Anterior cingulate cortex (tissue), 58 donors: Measurements from ENCODE around the gene ZDHHC11B.

Experiments
- DNase-seq, 58 donors: peaks; one replicate each; lab custom pipeline; 2025; lab: John Stamatoyannopoulos, UW

ZDHHC11B gene

DNA sequence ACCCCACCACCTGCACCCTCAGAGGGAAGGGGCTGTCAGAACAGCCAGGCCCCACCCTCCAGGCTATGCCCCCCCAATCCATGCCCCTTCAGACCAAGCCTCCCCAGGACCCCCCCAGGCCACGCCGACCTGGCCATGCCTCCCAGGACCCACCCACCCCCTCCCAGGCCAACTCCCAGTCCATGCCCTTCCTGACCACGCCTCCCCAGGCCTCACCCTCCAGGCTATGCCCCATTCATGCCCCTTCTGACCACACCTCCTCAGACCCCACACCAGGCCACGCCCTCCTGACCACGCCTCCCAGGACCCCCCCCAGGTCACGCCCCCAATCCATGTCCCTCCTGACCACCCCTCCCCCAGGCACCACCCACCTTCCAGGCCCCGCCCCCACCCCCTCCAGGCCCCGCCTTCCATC is 119.0 kb downstream of the ZDHHC11B start:
- DNase-seq = no peak

DNA sequence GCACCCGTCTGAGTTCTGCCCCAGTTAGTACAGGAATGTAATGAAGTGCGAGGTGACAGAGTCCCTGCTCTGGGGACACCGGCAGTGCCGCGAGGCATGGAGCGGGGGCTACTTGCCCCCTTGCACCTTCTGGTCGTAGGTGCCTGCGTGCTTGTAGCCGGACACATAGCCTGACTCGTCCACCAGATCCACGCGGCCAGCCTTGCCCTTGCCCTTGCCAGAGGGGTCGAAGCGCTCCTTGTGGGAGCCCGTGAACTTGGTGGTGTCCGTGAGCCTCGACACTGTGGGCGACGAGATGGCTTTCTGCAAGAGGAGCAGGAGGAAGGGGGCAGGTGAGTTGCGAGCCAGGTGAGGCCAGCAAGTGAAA is 119.6 kb downstream of the ZDHHC11B start:
- DNase-seq = no peak

DNA sequence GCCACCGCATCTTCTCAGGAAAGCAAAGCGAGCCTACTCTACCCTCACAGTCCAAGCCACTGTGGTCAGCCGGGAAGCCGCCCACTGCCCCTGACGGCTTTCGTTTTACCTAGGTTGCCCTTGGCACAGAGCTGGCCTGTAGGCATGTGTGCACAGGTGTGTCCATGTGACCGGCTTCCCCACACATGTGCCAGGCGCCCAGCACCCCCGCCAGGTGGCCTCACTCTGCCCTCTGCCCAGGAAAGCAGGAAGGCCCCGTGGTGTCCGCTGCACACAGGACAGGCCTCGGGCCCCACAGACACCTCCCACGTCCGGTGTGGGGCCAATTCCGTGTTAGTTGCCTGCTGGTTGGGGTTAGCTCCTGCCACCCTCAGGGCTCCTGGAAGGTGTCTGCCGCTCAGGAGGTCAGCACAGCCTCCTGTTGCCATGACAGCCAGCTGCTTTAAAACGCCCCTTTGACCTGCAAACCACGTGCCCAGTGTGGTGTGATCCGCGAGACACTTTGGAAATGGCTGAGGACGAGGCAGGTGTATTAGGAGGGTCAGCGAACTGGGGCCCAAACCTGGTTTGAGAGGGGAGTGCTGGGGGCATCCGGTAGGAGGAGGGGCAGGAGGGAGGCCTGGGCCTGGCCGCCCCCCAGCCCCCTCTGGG is 120.1 kb downstream of the ZDHHC11B start:
- DNase-seq = no peak

DNA sequence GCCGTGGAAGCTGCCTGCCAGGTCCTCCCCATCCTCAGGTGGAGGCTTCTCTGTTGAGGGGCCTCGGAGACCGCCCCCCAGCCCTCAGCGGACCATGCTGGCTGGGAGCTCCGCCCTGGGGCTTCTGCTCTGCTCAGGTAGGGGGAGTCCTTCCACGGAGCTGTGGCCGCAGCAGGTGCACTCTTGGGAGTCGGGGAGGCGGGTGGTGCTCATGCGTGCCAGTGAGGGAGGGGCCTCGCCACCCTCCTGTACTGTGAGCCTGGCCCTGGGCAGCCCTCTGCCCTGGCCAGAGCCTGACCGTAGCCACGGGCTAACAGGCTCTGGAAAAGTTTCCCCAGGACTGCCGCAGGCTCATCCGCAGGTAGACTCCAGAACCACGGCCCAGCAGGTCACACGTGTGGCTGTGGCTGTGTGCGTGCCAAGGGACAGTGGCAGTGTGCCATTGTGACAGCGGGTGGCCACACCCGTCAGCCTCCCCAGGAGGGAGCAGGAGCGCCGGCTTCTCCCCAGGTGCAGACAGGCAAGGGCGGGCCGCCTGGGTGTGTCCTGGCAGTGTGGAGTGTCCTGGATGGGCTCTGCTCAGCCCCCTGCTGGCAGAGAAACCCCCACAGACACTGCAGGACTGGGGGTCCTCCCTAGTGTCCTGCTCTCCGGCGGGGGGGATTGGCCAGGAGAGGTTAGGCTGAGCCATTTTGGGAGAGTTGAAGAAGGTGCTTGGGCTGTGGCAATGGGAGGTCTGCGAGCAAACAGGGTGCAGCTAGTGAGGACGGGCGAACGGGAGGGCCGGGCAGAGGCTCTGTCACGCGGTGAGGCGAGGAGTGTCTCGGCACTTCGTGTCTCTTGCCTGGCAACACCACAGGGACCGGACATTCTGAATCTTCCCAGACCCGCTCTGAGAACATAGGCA is 120.8 kb downstream of the ZDHHC11B start:
- DNase-seq = no peak

DNA sequence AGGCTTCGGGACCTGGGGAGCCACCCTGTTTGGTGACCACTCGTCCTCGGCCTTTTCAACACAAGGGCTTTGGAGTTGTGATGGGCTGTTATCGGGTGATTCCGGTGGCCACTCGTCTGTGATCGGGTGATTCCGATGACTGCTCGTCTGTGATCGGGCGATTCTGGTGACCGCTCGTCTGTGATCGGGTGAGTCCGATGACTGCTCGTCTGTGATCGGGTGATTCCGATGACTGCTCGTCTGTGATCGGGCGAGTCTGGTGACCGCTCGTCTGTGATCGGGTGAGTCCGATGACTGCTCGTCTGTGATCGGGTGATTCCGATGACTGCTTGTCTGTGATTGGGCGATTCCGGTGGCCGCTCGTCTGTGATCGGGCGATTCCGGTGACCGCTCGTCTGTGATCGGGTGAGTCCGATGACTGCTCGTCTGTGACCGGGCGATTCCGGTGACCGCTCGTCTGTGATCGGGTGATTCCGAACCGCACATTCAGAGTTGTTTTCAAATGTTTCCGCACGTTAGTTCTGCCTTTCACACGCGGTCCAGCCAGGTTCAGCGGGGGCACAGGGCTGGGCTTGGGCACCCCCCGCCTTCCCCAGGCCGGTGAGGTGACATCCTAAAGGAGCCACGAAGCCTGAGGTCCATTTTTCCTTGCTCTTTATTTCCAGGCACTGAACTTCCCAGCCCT is 121.6 kb downstream of the ZDHHC11B start:
- no peak for DNase-seq

DNA sequence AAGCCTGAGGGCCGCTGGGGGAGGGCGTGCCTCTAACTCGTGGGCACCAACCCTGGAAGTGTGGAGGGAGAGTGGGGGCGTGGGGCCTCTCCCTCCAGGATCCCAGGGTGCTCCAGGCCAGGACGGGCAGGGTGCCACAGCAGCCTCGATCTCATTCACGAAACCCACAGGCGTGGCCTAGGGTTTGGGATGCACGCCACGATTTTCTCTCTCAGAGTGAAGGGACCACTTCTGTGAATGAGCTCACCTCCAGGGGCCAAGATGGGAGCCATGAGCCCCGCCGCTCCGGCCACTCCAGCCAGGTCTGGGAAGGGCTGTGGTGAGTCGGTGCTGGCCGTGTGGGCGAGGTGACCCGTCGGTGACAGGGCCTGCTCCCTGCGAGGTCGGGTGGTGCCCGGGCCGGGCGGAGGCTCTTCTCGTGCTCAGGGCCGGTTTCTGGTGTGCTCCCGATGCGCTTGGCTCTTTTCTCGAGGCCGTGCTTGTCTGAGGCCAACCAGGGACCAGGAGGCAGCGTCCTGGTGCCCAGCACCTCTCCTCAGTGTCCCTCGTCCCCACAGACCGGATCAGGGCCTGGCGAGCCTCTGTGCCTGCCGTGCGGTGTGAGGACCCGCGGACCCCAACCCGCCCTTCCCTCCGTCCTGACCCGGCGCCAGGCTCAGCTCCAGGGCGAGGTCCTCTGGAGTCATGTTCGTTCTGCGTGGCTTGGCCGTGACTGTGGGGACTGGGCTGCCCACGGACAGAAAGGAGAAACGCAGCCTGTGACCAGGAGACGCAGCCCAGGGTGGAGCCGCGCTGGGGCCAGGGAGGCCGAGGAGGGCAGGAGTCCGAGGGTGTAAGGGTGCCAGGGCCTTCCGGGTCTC is 122.4 kb downstream of the ZDHHC11B start:
- no peak for DNase-seq

DNA sequence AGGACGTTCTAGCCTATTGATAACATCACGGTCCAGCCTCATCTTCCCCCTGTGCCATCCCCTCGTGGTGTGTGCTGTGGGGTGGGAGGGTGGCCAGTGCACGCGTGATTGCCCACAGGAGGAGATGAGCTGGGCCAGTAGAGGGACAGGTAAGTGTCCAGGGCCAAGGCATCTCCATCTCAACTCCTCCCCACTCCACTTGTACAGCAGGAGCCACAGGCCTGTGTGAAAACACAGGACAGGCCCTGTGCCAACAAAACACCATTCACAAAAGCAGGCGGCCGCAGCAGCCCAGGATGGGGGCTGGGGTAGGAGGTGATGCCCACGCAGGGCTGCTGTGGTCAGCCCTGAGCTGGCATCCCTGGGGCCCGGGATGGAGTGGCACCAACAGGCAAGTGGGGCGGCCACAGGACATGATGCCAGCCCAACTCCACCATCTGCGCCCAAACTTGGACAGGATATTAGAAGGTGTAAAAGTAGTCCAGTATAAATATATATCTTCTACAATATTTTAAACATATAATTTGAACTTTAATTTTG is 124.0 kb downstream of the ZDHHC11B start:
- no peak for DNase-seq
